Right renal cortex interstitium (tissue), 3 donors: ENCODE results near the gene CYP2B6. TPM values are rescaled to one million over a fixed set of nuclear protein-coding genes. Genes with fewer than 3 reads are reported as not detected.
"Not testable (repeated sequence)": the region's sequence is repeated elsewhere in the genome, so short reads cannot be mapped to it uniquely, and the experiment has no call there.

Experiments
- DNase-seq, 3 donors: peaks; one replicate each; pipeline ENCODE4 v3.0.0-alpha.2; 2013; ENCODE audit warnings: low read depth in 3 of 3, low spot score in 2 of 3
- polyA plus RNA-seq, 3 donors: library from polyadenylated mRNA; unstranded; fragments of 120-200 nt; gene quantifications; one replicate each; pipeline ENCODE4 v1.2.1, GENCODE V29; 2013; ENCODE audit not compliant: insufficient read length in 3 of 3

CYP2B6 gene
- polyA plus RNA-seq, 3 donors, result 2.0 to 2.8 (median 2.1) TPM

GRCh38 chr19:41029524-41030432 is 38.7 kb downstream of the CYP2B6 start:
- no peak for DNase-seq

- DNase-seq, result no peak
These were observed 39.6 kb downstream of the CYP2B6 start for GRCh38 chr19:41030651-41031050.

DNA sequence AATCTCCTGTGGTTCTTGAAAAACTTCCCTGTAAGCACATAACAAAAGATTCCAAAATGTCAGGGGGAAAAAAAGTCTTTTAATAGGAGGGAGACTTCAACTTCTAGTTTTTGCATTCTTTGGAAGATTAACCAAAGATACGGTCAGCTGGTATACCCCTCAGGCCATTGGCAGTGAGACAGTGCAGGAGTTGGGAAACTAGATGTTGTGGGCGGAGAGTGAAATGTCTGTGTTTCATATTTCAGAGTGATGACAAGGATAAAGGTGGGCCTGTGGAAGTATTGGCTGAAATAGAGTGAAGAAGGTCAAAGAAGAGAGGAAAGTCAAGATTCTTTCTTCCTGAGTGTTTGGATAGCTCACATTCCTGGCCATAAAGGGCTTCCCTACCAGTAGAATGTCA is 40.8 kb downstream of the CYP2B6 start:
- DNase-seq, result no peak

- not testable (repeated sequence) for DNase-seq
These were observed 42.2 kb downstream of the CYP2B6 start for GRCh38 chr19:41033324-41033723.

DNA sequence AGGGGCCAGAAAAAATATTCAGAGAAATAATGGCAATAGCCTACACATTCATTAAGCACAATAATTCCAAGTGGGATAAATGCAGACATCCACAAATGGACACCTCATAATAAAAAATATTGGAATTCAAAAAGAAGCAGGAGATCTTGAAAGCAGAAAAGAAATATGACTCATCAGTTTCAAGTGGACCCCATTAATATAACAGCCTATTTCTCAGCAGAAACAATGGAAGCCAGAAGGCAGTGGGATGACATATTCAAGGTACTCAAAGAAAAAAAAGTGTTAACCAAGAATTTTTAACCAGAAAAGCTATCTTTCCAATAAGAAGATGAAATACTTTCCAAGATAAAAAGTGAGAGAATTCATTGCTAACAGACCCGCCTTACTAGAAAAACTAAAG is 48.7 kb downstream of the CYP2B6 start:
- no peak for DNase-seq

DNA sequence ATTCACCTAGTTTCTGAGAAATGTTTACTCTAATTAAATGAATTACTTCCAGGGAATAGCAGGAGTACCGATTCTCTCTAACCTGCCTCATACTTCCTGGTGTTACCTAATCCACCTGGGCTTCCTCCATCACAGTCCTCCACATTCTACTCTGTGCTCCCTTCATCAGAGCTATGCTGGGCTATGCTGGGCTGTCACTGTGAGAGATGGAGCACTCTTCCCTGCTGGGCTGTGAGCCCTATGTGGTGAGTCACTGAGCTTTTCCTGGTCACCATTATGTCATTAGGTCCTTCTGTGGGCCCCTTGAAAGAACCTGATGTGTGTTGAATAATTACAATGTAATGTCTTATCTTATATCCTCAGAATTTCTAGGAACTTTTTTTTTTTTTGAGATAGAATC is 54.0 kb downstream of the CYP2B6 start:
- DNase-seq, result not testable (repeated sequence)

DNA sequence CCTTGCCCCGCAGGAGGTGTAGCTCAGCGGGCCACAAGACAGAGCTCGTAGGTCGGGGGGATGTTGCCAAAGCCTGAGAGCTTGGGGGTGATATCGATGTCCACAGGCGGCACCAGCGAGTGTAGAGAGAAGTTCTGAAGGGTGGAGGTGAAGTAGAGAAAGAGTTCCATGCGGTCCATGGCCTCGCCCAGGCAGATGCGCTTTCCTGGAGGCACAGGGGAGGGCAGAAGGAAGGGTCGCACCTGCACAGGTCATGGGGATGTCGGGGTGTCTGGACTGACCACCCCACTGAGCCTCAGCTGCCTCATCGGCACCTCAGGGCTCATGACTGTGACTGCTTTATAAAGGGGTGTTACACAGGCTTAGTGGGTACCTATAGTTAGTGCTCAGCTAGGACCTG is 59.3 kb downstream of the CYP2B6 start:
- DNase-seq, result no peak

DNA sequence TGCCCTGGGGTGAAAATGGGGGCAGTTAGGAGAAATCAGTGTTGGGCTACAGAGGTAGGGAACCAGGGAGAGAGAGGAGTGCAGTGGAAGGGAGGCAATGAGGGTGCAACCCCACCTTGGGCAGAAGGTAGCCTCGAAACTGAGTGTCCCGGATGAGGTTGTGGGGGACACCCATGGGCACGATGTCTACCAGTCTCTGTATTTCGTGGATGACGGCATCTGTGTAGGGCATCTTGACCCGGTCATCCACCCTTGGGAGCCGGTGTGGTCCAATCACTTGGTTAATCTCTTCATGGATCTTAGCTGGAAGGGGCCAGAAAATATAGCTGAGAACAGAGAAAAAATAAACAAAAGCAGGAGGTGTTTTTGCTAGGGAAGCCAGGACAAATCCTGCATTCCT is 61.1 kb downstream of the CYP2B6 start:
- DNase-seq, result not testable (repeated sequence)

- DNase-seq, result not testable (repeated sequence)
These were observed 62.2 kb downstream of the CYP2B6 start for GRCh38 chr19:41053331-41053730.

- DNase-seq, result no peak
These were observed 74.0 kb downstream of the CYP2B6 start for GRCh38 chr19:41064974-41065569.

Other genes with a start within 250 kb of the CYP2B6 start
- gene ACTMAP, start 240.8 kb upstream of the CYP2B6 start, polyA plus RNA-seq, result 10 to 100 TPM; 13.6 to 14.0 (median 13.6) TPM
- 100 to 1,000 TPM in 2 of 3 donors, 10 to 100 TPM in 1; 95.6 to 114 (median 103) TPM for gene SNRPA, start 240.1 kb upstream of the CYP2B6 start, polyA plus RNA-seq
- 1 to 10 TPM in 1 of 3 donors, under 1 TPM in 2; 0.31 to 1.6 (median 0.69) TPM for gene MIA, start 215.8 kb upstream of the CYP2B6 start, polyA plus RNA-seq
- gene RAB4B, start 213.0 kb upstream of the CYP2B6 start, polyA plus RNA-seq, result 1 to 10 TPM; 7.5 to 9.0 (median 8.8) TPM
- gene EGLN2, start 192.1 kb upstream of the CYP2B6 start, polyA plus RNA-seq, result 10 to 100 TPM; 61.8 to 66.8 (median 63.3) TPM
- gene CYP2A6, start 140.8 kb upstream of the CYP2B6 start, polyA plus RNA-seq, result under 1 TPM in 1 of 3 donors, not detected in 2; 0.14 TPM
- under 1 TPM in 1 of 3 donors, not detected in 2; 0.19 TPM for gene CYP2A7, start 109.1 kb upstream of the CYP2B6 start, polyA plus RNA-seq
- gene CYP2A13, start 97.2 kb downstream of the CYP2B6 start, polyA plus RNA-seq, result not detected
- not detected for gene CYP2F1, start 123.2 kb downstream of the CYP2B6 start, polyA plus RNA-seq
- under 1 TPM; 0.51 to 0.54 (median 0.53) TPM for gene CYP2S1, start 201.9 kb downstream of the CYP2B6 start, polyA plus RNA-seq
- gene AXL, start 227.9 kb downstream of the CYP2B6 start, polyA plus RNA-seq, result 10 to 100 TPM; 28.6 to 33.9 (median 32.1) TPM